Coronary artery (tissue), 2 donors: ENCODE results near the gene ZNF792.

Experiments
- DNase-seq: peaks from one replicate; pipeline ENCODE4 v3.0.0-alpha.2; 2017; ENCODE audit warnings: low spot score
- H3K27ac ChIP-seq, 2 donors: fragments of 200-600 bp; sonication (generic); one replicate each; pipeline ENCODE4 v1.5.1; 2016 to 2019
- H3K4me3 ChIP-seq: fragments of 200-600 bp; sonication (generic); 2 replicates; pipeline ENCODE4 v1.5.1; 2016; ENCODE audit warnings: mild to moderate bottlenecking, moderate library complexity
- TF ChIP-seq, protein P1 (sequence below): fragments of 200-600 bp; sonication (generic); IDR thresholded peaks from one replicate; pipeline ENCODE4 v1.5.1; 2019; ENCODE audit warnings: antibody characterized with exemption

The ZNF792 gene

GRCh38 chr19:34989298-34989697 lies 25.3 kb upstream of the ZNF792 start:
- Histone ChIP-seq H3K27ac (no peak overlapping the region), H3K4me3 (no peak overlapping the region)
- TF ChIP-seq, protein P1, sequence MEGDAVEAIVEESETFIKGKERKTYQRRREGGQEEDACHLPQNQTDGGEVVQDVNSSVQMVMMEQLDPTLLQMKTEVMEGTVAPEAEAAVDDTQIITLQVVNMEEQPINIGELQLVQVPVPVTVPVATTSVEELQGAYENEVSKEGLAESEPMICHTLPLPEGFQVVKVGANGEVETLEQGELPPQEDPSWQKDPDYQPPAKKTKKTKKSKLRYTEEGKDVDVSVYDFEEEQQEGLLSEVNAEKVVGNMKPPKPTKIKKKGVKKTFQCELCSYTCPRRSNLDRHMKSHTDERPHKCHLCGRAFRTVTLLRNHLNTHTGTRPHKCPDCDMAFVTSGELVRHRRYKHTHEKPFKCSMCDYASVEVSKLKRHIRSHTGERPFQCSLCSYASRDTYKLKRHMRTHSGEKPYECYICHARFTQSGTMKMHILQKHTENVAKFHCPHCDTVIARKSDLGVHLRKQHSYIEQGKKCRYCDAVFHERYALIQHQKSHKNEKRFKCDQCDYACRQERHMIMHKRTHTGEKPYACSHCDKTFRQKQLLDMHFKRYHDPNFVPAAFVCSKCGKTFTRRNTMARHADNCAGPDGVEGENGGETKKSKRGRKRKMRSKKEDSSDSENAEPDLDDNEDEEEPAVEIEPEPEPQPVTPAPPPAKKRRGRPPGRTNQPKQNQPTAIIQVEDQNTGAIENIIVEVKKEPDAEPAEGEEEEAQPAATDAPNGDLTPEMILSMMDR: no peak
- DNase-seq: no peak

DNA sequence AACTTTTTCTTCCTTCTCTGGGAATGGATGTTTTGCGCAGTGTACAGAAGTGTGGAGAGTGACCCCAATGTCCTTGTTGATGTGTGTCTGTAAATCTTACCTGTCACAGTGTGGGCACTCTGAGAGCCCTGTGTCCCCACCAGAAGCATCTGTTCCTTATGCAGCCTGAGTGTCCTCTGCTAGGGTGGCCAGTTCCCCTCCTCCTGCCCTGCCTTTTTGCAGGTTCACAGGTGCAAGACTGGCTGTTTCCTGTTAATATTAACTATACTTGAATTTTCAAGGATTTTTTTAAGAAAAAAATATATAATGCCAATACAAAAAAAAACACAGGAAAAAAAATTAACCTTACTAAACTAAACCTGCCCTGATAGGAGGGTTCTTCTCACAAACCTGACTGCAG lies 24.1 kb upstream of the ZNF792 start:
- no peak for DNase-seq
- no peak overlapping the region for H3K27ac ChIP-seq
- TF ChIP-seq, protein P1: no peak
- no peak overlapping the region for H3K4me3 ChIP-seq

- TF ChIP-seq, protein P1: no peak
- no peak overlapping the region for H3K4me3 ChIP-seq
- DNase-seq: no peak
- peak overlapping the region in 1 of 2 donors; percentile 56 for H3K27ac ChIP-seq
These were observed 21.4 kb upstream of the ZNF792 start for GRCh38 chr19:34985249-34986022.

GRCh38 chr19:34984287-34984686 lies 20.3 kb upstream of the ZNF792 start:
- TF ChIP-seq, protein P1: no peak
- no peak for DNase-seq
- no peak overlapping the region for H3K27ac ChIP-seq

DNA sequence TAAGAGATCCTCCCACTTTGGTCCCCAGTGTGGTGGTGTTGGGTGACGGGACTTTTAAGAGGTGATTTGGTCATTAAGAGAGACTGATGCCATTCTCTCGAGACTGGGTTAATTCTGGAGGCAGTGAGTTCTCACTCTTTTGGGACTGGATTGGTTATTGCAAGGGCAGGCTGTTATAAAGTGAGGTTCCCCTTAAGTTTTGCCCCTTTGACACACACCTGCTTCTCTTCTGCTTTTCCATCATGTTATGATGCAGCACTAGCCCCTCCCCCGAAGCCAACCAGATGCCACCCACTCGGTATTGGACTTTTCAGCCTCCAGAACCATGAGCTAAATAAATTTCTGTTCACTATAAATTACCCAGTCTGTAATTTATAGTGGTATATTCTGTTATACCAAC lies 19.8 kb upstream of the ZNF792 start:
- no peak overlapping the region for H3K4me3 ChIP-seq
- DNase-seq: no peak
- H3K27ac ChIP-seq: no peak overlapping the region
- TF ChIP-seq, protein P1: no peak

More at GRCh38 chr19:34984287-34984686, 20.3 kb upstream of the ZNF792 start:
- no peak overlapping the region for H3K4me3 ChIP-seq

GRCh38 chr19:34982275-34982674 lies 18.2 kb upstream of the ZNF792 start:
- no peak for DNase-seq
- Histone ChIP-seq H3K27ac (no peak overlapping the region), H3K4me3 (no peak overlapping the region)
- TF ChIP-seq, protein P1: no peak
